GM12878 (cell line): ENCODE data around the gene SNX22. TPM values are rescaled to one million over a fixed set of nuclear protein-coding genes. Genes with fewer than 3 reads are reported as not detected.

Experiments used
- ATAC-seq: fragments of 200-7000 bp; cut with Tn5 transposase; 3 replicates; pipeline ENCODE4 v1.9.1; 2020; ENCODE audit warnings: mild to moderate bottlenecking, moderate library complexity
- BruUV-seq: library from RNA; stranded (reverse); fragments of 400-500 nt; replicated peaks from 2 replicates; lab custom pipeline; 2021; lab: Mats Ljungman, UMichigan
- CTCF ChIA-PET: fragments of 300-600 bp; sonication (Branson Sonifier 250); formaldehyde crosslinking; extraction: SDS; loops from one replicate; lab custom pipeline; 2021; ENCODE audit warnings: inconsistent platforms; lab: Yijun Ruan, JAX
- POLR2A ChIA-PET: fragments of 350-600 bp; formaldehyde crosslinking; extraction: SDS; loops from one replicate; lab custom pipeline; 2021; ENCODE audit warnings: inconsistent platforms; lab: Charles Lee
- RAD21 ChIA-PET: fragments of 300-600 bp; sonication (Branson Sonifier 250); formaldehyde crosslinking; loops from one replicate; lab custom pipeline; 2023; ENCODE audit warnings: antibody characterized with exemption; ENCODE audit not compliant: unreplicated experiment; lab: Charles Lee
- SMC1A ChIA-PET: fragments of 300-600 bp; sonication (Branson Sonifier 250); formaldehyde crosslinking; loops from one replicate; lab custom pipeline; 2023; ENCODE audit not compliant: unreplicated experiment, uncharacterized antibody; lab: Charles Lee
- DNase-seq: peaks from one replicate; pipeline ENCODE4 v3.0.0-alpha.2; 2011; ENCODE audit warnings: low read depth, low spot score
- FAIRE-seq: peaks from 3 replicates; lab custom pipeline; 2011; peaks lifted over from hg19 to GRCh38; lab: Jason Lieb, UNC
- H2AFZ ChIP-seq: 2 replicates; pipeline ENCODE4 v1.6.0; 2011; ENCODE audit warnings: low read depth, low read length, control low read depth; ENCODE audit not compliant: control insufficient read depth
- H3K27ac ChIP-seq: 2 replicates; pipeline ENCODE4 v1.5.1; 2011; ENCODE audit warnings: control low read depth; ENCODE audit not compliant: control insufficient read depth, insufficient read depth
- H3K27me3 ChIP-seq, 2 experiments: replicated peaks in 1 of 2; 2 replicates each; pipeline versions ENCODE4 v1.6.0 to v1.6.1; 2011; ENCODE audit warnings: low read length in 1 of 2; ENCODE audit not compliant: control insufficient read depth in 2 of 2, insufficient read depth in 2 of 2
- H3K36me3 ChIP-seq, 2 experiments: 2 replicates each; pipeline ENCODE4 v1.5.1; 2011; ENCODE audit warnings: low read length in 1 of 2; ENCODE audit not compliant: control insufficient read depth in 2 of 2, insufficient read depth in 2 of 2
- H3K4me1 ChIP-seq: 2 replicates; pipeline ENCODE4 v1.6.1; 2011; ENCODE audit warnings: mild to moderate bottlenecking, low read length, moderate library complexity, mixed read lengths; ENCODE audit not compliant: control insufficient read depth, insufficient read depth
- H3K4me2 ChIP-seq: 2 replicates; pipeline ENCODE4 v1.6.0; 2011; ENCODE audit warnings: control low read depth; ENCODE audit not compliant: control insufficient read depth, insufficient read depth
- H3K4me3 ChIP-seq: fragments of 200-600 bp; sonication (generic); 2 replicates; pipeline ENCODE4 v1.5.1; 2016
- H3K79me2 ChIP-seq: 2 replicates; pipeline ENCODE4 v1.6.0; 2011; ENCODE audit warnings: low read length; ENCODE audit not compliant: control insufficient read depth, insufficient read depth
- H3K9ac ChIP-seq: 2 replicates; pipeline ENCODE4 v1.8.0; 2011; ENCODE audit warnings: low read length, control low read depth, mixed read lengths; ENCODE audit not compliant: control insufficient read depth, insufficient read depth
- H3K9me3 ChIP-seq: replicated peaks from 3 replicates; pipeline ENCODE4 v1.5.1; 2011; ENCODE audit warnings: mild to moderate bottlenecking, low read length; ENCODE audit not compliant: control insufficient read depth, insufficient read depth
- H4K20me1 ChIP-seq: 2 replicates; pipeline ENCODE4 v1.6.0; 2011; ENCODE audit not compliant: control insufficient read depth, insufficient read depth
- CREM ChIP-seq: IDR thresholded peaks from 2 replicates; pipeline ENCODE4 v1.6.1; 2014; ENCODE audit warnings: antibody characterized with exemption, low read depth
- ETV6 ChIP-seq, 2 experiments: fragments of 450-650 bp in 1 of 2; IDR thresholded peaks in 1 of 2; conservative IDR thresholded peaks in 1 of 2; 2 replicates each; pipeline ENCODE4 v1.6.1; 2014; ENCODE audit warnings: antibody characterized with exemption in 1 of 2, borderline replicate concordance in 1 of 2, low read depth in 1 of 2, mild to moderate bottlenecking in 1 of 2, moderate library complexity in 1 of 2
- FOS ChIP-seq: IDR thresholded peaks from 3 replicates; pipeline ENCODE4 v1.6.1; 2011; ENCODE audit warnings: borderline replicate concordance; ENCODE audit not compliant: insufficient read length; ENCODE audit errors: extremely low read depth
- NFYA ChIP-seq: IDR thresholded peaks from 2 replicates; pipeline ENCODE4 v1.6.1; 2011; ENCODE audit warnings: low read depth, mild to moderate bottlenecking, low read length, improper control_type of control experiment, borderline replicate concordance
- NFYB ChIP-seq: IDR thresholded peaks from 2 replicates; pipeline ENCODE4 v1.6.1; 2011; ENCODE audit warnings: low read depth, mild to moderate bottlenecking, low read length, improper control_type of control experiment, moderate library complexity; ENCODE audit not compliant: insufficient read depth
- RBBP5 ChIP-seq: fragments of 200-600 bp; sonication (generic); conservative IDR thresholded peaks from 2 replicates; pipeline ENCODE4 v1.6.1; 2016
- SIX5 ChIP-seq: IDR thresholded peaks from 2 replicates; pipeline ENCODE4 v1.6.1; 2011; ENCODE audit warnings: mild to moderate bottlenecking, low read depth, low read length, moderate library complexity; ENCODE audit not compliant: severe bottlenecking
- SPI1 ChIP-seq: IDR thresholded peaks from 2 replicates; pipeline ENCODE4 v1.6.1; 2011; ENCODE audit warnings: low read depth, mild to moderate bottlenecking, low read length, moderate library complexity, borderline replicate concordance; ENCODE audit not compliant: insufficient read depth
- TAF1 ChIP-seq: IDR thresholded peaks from 2 replicates; pipeline ENCODE4 v1.6.1; 2011; ENCODE audit warnings: mild to moderate bottlenecking, low read depth, low read length, borderline replicate concordance
- ZBED1 ChIP-seq: IDR thresholded peaks from 2 replicates; pipeline ENCODE4 v1.6.1; 2016; ENCODE audit warnings: borderline replicate concordance
- ZZZ3 ChIP-seq: IDR thresholded peaks from 2 replicates; pipeline ENCODE4 v1.6.1; 2011; ENCODE audit warnings: low read depth; ENCODE audit not compliant: control insufficient read depth, insufficient read length
- WGBS: methylation state at CpG from one replicate; pipeline ENCODE4 v1.1.6; 2016; ENCODE audit warnings: low lambda C conversion rate; ENCODE audit not compliant: insufficient replicate concordance, insufficient coverage; ENCODE audit errors: missing lambda C conversion rate; 5-methylcytosine and 5-hydroxymethylcytosine counted together
- in situ Hi-C: fragments of 300-500 bp; cut with MboI; formaldehyde crosslinking; loops from 9 replicates; pipeline ENCODE4 v1.14.3; 2018; ENCODE audit warnings: mixed read lengths
- intact Hi-C: fragments of 100-400 bp; cut with micrococcal nuclease; formaldehyde crosslinking; loops from one replicate; pipeline ENCODE4 v1.14.2; 2022; ENCODE audit not compliant: unreplicated experiment
- polyA plus RNA-seq, 11 experiments: library from polyadenylated mRNA; depleted of rRNA in 4 of 11; unstranded in 6 of 11; stranded (reverse) in 5 of 11; fragments of >200 nt; fragmentation: Nextera tagmentation in 4 of 11; fragmentation: Illumina TruSeq in 1 of 11; extraction: Ambion mirVana in 4 of 11; extraction: Trizol in 1 of 11; gene quantifications; 1 replicate in 1 of 11; 2 replicates in 10 of 11; pipeline versions ENCODE4 v1.2.1 to v1.2.3, GENCODE V29; 2011 to 2016; ENCODE audit warnings: inconsistent platforms in 2 of 11, missing spikeins in 2 of 11, low read depth in 1 of 11
- total RNA-seq, 4 experiments: library from RNA; depleted of rRNA in 3 of 4; stranded (reverse); fragments of >200 nt in 3 of 4; fragmentation: Illumina TruSeq in 1 of 4; extraction: Trizol in 1 of 4; gene quantifications; 2 replicates each; pipeline versions ENCODE4 v1.2.1 to v1.2.3, GENCODE V29; 2013 to 2021
- TF ChIP-seq, protein P1 (sequence below): fragments of 450-650 bp; IDR thresholded peaks from 2 replicates; pipeline ENCODE4 v1.6.1; 2017; ENCODE audit warnings: borderline replicate concordance
- TF ChIP-seq, protein P2 (sequence below): fragments of 150-350 bp; IDR thresholded peaks from 2 replicates; pipeline ENCODE4 v1.6.1; 2014; ENCODE audit warnings: mild to moderate bottlenecking, low read depth, low read length
- TF ChIP-seq, protein P3 (sequence below): IDR thresholded peaks from 2 replicates; pipeline ENCODE4 v1.6.1; 2011; ENCODE audit warnings: low read depth, mild to moderate bottlenecking, low read length, moderate library complexity, borderline replicate concordance; ENCODE audit errors: extremely low read depth
- TF ChIP-seq, protein P4 (sequence below): IDR thresholded peaks from 2 replicates; pipeline ENCODE4 v1.6.1; 2011; ENCODE audit warnings: borderline replicate concordance, low read depth, mild to moderate bottlenecking, moderate library complexity, low read length; ENCODE audit not compliant: insufficient read depth, poor library complexity, severe bottlenecking

Gene SNX22
- total and polyA plus RNA-seq, 10 of the 15 experiments (the other 5 are each of a cell fraction or from before 2014, with no cell fraction given): 4.4 to 29.0 (median 8.7) TPM

DNA sequence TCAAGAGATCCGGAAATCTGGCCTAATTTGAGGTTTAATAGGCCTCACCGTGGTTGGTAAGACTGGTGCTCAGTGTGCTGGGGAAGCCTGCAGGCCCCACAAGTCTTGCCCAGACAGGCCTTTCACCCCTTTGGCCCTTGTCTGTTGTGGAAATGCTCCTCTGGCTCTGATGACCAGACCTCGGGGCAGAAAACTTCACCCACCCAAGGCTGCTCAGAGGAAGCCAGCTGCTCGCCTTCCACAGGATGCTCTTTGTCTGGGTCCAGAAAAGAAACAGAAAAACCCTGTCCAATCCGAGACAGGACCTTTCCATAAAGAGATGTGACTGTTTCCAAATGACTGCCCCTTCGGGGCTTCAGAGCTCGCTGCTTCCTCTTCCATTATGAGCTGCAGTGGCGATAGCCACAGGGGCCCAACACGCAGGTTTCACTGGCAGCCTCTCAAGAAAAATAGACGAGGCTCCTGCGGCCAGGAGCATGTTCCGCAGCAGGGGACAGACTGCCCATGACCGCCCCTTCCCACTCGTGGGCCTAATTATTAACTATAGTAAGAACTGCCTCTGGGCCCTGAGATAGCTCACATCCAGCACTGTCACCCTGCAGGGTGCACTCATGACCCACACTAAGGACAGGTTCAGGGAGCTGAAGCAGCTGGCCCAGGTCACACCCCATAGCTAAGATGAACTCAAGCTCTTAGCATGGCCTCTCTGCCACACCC, 6.8 kb upstream of the SNX22 start:
- intact Hi-C loops (no loop called here), in situ Hi-C loops (no loop called here)
- SMC1A ChIA-PET: interaction anchor here (0.6 to 2.2 kb wide), 19 partner anchors 8 to 535 kb away, joined by 3 to 9 read pairs (median 5); partner anchors contain the start of genes CIAO2A and SNX1
- POLR2A ChIA-PET: interaction anchor here (0.7 to 3.0 kb wide), 13 partner anchors 8 to 102 kb away, joined by 3 to 17 read pairs (median 7); partner anchors contain the start of genes CIAO2A, PPIB and SNX1
- CTCF ChIA-PET: interaction anchor here (0.5 to 5.3 kb wide), 14 partner anchors 10 to 584 kb away, joined by 3 to 98 read pairs (median 4); partner anchors contain the start of genes CIAO2A and PPIB
- H3K27me3 ChIP-seq: no peaks in the 10 kb centered on the region
- FAIRE-seq (peak; percentile 91), ATAC-seq (peak; percentile 91), DNase-seq (peak; percentile 79)
- H3K36me3 ChIP-seq: peaks cover 5 to 11% of the 10 kb centered on the region in 2 experiments
- H3K9ac ChIP-seq: peak overlapping the region; percentile 80
- H3K4me2 ChIP-seq: peak overlapping the region; percentile 93
- peaks cover 42% of the 10 kb centered on the region for H3K4me1 ChIP-seq
- RAD21 ChIA-PET: interaction anchor here (0.5 to 3.2 kb wide), 17 partner anchors 9 to 520 kb away, joined by 3 to 29 read pairs (median 4); partner anchors contain the start of genes CIAO2A, CSNK1G1, PPIB and SNX1
- H3K4me3 ChIP-seq: peak overlapping the region; percentile 21; the same call in 1 of the 2 replicates
- H3K27ac ChIP-seq: peak overlapping the region; percentile 92
- peak overlapping the region; percentile 62 for H2AFZ ChIP-seq
- H3K9me3 ChIP-seq: no peaks in the 10 kb centered on the region
- no peaks in the 10 kb centered on the region for H4K20me1 ChIP-seq
- under 1% methylated on average over 14 of the region's 14 CpGs for WGBS
- no peaks in the 10 kb centered on the region for H3K79me2 ChIP-seq
- BruUV-seq: no TSS peak
- TF ChIP-seq RBBP5 (no peak), NFYA (no peak), ETV6 (conservative IDR thresholded peaks at IDR 0.05 in 1 of 2, IDR thresholded peaks at IDR 0.05 in 1 of 2; ENCODE audit: borderline replicate concordance in 1 of 2, low read depth in 1 of 2) (peak in 1 of 2 experiments; percentile 91; a peak in 2 of 4 replicates), ZZZ3 (no peak), FOS (no peak), SIX5 (no peak), TAF1 (no peak; the same call in 1 of the 2 replicates), SPI1 (peak; percentile 70; the same call in 1 of the 2 replicates), CREM (peak; percentile 60; the same call in 1 of the 2 replicates), ZBED1 (peak; percentile 40; the same call in 1 of the 2 replicates), NFYB (peak; percentile 60)
- TF ChIP-seq, protein P1, sequence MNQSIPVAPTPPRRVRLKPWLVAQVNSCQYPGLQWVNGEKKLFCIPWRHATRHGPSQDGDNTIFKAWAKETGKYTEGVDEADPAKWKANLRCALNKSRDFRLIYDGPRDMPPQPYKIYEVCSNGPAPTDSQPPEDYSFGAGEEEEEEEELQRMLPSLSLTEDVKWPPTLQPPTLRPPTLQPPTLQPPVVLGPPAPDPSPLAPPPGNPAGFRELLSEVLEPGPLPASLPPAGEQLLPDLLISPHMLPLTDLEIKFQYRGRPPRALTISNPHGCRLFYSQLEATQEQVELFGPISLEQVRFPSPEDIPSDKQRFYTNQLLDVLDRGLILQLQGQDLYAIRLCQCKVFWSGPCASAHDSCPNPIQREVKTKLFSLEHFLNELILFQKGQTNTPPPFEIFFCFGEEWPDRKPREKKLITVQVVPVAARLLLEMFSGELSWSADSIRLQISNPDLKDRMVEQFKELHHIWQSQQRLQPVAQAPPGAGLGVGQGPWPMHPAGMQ: no peak
- TF ChIP-seq, protein P2, sequence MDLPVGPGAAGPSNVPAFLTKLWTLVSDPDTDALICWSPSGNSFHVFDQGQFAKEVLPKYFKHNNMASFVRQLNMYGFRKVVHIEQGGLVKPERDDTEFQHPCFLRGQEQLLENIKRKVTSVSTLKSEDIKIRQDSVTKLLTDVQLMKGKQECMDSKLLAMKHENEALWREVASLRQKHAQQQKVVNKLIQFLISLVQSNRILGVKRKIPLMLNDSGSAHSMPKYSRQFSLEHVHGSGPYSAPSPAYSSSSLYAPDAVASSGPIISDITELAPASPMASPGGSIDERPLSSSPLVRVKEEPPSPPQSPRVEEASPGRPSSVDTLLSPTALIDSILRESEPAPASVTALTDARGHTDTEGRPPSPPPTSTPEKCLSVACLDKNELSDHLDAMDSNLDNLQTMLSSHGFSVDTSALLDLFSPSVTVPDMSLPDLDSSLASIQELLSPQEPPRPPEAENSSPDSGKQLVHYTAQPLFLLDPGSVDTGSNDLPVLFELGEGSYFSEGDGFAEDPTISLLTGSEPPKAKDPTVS: no peak
- TF ChIP-seq, protein P3, sequence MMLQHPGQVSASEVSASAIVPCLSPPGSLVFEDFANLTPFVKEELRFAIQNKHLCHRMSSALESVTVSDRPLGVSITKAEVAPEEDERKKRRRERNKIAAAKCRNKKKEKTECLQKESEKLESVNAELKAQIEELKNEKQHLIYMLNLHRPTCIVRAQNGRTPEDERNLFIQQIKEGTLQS: no peak
- TF ChIP-seq, protein P4, sequence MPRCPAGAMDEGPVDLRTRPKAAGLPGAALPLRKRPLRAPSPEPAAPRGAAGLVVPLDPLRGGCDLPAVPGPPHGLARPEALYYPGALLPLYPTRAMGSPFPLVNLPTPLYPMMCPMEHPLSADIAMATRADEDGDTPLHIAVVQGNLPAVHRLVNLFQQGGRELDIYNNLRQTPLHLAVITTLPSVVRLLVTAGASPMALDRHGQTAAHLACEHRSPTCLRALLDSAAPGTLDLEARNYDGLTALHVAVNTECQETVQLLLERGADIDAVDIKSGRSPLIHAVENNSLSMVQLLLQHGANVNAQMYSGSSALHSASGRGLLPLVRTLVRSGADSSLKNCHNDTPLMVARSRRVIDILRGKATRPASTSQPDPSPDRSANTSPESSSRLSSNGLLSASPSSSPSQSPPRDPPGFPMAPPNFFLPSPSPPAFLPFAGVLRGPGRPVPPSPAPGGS: peak; percentile 11
